GM19328 (cell line): Measurements from ENCODE around the gene TTR.

Source experiments
- ATAC-seq: cut with Tn5 transposase; IDR thresholded peaks from one replicate; pipeline ENCODE4 v1.9.1; 2021; ENCODE audit warnings: mild to moderate bottlenecking, moderate library complexity; ENCODE audit not compliant: unreplicated experiment

TTR gene

DNA sequence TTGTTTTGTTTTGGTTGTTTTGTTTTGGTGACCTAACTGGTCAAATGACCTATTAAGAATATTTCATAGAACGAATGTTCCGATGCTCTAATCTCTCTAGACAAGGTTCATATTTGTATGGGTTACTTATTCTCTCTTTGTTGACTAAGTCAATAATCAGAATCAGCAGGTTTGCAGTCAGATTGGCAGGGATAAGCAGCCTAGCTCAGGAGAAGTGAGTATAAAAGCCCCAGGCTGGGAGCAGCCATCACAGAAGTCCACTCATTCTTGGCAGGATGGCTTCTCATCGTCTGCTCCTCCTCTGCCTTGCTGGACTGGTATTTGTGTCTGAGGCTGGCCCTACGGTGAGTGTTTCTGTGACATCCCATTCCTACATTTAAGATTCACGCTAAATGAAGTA, at the start of gene TTR:
Gene TTR, plus strand, starts transcription at position 250 of the 400 bp plus-strand sequence. Its CDS starts 26 bp downstream, at position 276.
- ATAC-seq = no peak

DNA sequence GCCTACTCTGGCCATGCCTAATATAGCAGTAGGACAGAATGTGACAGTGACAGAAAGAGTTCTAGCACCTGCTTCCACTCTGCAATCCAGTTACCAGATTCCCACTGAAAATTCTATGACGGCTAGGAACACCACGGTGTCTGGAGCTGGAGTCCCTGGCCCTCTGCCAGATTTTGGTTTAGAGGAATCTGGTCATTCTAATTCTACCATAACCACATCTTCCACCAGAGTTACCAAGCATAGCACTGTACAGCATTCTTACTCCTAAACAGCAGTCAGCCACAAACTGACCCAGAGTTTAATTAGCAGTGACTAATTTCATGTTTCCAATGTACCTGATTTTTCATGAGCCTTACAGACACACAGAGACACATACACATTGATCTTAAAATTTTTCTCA, 45.2 kb upstream of the TTR start:
- no peak for ATAC-seq

DNA sequence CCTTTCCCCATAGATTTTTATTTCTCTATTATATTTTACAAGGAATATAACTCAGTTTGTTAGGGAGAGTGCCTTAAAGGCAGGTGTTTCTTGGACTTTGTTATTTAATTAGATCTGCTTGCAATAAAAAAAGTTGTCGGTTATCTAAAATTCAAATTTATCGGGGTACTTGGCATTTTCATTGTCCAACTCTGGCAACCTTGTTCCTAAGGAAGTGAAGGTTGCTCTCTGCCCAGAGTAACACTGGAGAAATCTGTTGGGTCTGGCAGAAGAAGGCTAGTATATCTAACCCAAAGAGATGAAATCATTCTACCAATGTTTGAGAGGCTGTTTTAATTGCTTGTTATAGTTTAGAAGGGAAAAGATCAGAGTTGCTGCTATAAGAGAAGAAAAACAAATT, 42.8 kb upstream of the TTR start:
- no peak for ATAC-seq

DNA sequence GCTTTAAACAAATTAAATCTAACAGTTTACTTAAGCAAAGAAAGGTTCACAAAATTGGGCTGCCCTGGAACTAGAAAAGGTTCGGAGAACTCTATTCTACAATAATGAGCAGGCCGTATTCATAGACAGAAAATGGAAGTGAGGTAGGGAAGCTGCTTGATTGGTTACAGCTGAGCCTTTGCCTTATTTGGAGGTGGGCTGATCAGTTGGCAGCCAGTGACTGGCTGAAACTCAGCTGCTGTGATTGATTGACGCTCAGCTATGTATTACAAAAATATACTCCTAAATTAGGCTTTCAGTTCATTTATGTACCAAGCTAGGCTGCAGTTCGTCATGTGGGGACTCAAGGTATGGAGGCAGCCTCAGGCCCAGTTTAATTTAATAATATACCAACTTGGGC, 42.3 kb upstream of the TTR start:
- no peak for ATAC-seq

DNA sequence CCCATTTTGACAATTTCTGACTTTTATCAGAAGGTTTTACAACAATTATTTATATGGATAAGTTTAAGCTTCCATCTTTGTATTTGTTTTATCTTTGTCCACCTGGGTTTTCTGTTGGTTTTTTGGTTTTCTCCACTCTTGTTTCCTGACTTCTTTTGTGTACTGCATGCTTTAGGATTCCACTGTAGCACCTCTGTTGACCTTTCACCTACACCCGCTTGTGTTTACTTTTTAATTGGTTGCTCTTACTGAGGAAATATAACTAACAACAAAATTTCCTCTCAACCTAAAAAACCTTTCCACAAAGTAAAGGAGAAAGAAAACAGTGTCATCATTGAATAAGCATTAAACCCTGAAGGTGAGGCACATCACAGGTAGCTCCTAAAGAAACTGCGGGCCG, 39.8 kb upstream of the TTR start:
- ATAC-seq = no peak

DNA sequence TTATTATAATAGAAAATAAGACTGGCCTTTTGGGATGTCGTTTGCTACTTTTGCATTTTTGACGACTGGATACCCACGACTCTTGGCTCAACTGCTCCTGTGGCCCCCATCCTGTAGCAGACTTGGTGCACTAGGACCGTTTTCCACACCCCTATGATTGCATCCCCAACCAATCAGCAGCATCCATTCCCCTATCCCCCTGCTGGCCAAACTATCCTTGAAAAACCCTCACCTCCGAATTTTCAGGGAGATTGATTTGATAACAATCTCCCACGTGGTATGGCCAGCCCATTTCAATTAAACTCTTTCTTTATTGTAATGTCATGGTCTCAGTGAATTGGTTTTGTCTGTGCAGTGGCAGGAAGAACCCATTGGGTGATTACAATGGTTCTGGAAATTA, 37.9 kb upstream of the TTR start:
- no peak for ATAC-seq

DNA sequence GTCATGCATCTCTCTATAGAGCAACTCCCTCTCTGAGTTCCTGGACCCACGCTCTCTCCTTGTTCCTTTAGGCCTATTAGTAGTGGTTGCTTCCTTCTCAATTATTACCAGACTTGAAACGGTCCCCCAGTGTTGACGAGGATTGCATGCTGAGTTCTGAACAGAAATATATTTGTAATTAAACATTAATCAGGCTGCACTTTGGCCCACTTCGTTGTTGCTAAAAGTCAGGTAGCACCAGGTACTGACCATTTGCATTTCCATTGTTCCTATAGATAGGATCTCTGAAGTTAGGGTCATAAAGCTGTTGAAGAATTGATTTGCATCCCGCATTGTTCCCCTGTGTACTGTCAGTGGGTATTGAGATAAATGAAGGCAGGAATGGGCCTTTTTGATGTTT, 36.9 kb upstream of the TTR start:
- ATAC-seq = no peak

DNA sequence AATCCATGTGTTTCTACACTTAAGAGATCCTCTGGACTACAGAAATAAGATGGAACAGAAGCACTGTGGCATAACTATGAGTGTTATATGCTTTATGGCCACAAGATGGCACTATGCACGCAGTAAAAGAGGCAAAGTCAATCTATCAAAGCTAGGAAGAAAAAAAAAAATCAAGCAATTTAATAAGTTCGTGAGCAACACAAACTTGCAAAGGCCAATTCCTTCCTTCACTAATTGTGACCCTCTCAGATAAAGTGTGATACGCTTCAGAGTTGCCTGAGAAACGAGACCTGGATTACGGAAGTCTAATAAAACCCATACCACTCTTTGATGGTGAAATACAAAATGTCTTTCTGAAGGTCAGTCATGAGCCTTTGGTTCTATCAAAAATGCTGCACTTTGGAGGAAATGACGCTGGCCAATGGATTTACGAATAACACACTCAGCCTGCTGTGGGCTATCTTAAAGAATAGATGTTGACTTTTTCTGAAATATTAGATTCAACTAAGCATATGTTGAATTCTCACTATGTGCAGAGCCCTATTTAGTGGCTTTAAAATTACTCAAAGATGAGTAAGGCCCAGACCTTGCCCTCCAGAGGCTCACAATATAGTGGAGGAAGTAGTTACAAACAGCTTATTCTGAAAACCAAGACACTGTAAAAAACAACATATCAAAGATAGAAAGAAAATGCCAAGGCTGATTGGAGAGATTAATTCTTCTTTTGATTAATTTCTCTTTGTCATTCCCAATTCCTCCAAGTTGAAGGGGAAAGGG, 35.5 kb upstream of the TTR start:
- no peak for ATAC-seq

DNA sequence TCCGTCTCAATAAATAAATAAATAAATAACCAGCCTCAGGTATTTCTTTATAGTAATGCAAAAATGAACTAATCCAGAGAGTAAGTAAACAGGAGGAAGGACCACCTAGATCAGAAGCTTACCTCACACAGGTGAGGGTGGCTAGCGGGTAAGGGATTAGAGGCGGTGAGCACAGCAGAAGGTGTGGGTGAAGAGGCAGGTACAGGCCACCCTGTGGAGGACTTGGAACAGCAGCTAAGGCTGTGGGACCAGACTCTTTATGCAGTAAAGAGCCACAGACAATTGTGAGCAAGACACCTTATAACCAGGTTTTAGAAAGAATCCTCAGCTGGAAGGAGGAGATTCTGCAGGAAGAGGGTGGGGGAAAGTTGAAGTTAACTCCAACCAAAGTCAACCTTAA, 34.2 kb upstream of the TTR start:
- ATAC-seq = no peak

DNA sequence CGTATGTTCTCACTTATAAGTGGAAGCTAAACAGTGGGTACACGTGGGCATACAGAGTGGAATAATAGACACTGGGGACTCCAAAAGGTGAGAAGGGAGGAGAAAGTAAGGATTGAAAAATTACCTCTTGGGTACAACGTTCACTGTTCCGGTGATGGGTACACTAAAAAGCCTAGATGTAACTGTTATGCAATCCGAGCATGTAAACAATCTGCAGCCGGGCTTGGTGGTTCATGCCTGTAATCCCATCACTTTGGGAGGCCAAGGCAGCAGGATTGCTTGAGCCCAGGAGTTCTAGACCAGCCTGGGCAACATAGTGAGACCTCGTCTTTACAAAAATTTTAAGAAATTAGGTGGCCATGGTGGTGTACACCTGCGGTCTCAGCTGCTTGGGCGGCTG, 33.1 kb upstream of the TTR start:
- ATAC-seq = no peak

DNA sequence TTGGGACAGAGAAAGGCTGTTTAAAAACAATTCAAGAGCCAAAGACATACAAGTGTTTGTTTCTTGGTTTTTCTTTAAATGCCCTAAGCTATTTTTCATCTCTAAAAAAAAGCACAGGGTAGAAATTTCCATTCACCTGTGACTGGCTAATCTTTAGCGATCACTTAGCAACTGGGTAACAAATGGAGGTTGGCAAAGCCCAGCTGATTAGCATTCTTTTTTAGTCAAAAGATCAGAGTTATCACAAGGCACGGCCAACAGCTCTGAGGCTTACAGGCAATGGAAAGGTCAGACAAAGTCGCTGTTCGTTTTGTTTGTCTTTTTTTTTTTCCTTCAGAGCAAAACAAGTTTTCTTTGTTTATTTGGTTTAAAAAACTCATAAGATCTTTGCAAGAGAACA, 29.0 kb upstream of the TTR start:
- ATAC-seq = no peak

DNA sequence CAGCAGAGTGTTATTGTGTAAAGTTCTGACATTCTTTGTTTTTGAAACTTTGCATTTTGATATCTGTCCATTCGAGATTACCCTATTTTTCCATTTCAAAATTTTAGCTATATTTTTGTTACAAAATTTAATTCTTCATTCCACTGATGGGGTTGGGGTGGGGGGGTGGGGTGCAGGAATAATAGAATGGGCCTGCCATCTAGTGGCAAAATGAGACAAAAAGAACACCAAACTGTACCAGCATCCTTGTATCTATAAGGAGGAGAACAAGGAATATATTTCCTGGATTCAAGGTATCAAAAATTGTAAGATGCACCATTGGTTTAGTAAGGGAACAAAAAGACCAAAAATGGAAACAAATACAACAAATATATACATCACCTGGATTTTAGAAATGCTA, 27.9 kb upstream of the TTR start:
- no peak for ATAC-seq

DNA sequence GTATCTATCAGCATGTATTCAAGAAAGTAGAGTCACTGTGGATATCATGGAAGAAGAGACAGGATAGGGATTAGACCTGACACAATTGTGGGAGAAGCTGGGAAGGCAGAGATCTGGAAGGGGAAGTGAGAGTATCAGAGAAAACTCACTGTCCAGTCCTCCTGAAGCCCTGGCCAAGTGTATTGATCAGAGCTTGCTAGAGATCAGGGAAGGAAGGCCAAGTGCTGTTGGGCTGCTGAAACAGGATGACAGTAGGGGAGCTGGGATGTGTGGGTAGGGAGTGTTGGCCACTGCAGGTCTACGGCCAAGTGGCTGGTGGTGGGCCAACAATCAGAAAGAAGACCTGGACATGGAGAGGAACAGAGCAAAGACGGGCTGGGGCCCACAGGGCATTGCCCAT, 26.3 kb upstream of the TTR start:
- ATAC-seq = no peak

DNA sequence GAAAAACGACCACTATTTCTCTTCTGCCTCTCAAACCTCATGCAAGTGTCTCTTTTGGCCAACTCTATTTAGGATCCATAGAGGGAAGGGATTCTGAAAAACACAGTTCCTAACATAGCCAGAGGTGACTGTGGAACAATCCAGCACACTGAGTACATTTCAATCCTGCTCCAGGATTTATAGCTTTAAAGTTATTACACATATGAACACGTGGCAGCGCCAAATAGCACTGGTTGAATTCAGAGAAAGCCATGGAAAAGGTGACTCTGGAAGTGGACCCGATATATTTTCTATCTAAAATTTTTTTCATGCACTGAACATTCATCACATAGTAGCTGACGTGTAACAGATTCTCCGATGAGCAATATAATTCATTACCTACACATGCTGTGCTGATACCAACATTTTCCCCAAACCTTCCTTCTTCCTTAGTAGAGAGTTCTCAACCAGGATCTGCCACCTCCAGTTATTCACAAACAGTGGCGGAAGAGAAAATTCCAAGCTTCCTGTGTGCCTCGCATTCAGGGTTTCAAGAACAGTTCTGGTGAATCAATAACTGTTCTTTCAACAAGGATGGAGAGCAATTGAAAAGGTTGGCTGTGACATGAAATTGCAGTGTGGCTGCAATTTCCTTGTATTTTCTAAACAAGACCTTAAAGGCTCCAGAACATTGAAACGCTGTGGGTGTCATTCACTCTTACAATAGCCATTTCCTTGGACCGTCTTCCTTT, 25.7 kb upstream of the TTR start:
- ATAC-seq = no peak

DNA sequence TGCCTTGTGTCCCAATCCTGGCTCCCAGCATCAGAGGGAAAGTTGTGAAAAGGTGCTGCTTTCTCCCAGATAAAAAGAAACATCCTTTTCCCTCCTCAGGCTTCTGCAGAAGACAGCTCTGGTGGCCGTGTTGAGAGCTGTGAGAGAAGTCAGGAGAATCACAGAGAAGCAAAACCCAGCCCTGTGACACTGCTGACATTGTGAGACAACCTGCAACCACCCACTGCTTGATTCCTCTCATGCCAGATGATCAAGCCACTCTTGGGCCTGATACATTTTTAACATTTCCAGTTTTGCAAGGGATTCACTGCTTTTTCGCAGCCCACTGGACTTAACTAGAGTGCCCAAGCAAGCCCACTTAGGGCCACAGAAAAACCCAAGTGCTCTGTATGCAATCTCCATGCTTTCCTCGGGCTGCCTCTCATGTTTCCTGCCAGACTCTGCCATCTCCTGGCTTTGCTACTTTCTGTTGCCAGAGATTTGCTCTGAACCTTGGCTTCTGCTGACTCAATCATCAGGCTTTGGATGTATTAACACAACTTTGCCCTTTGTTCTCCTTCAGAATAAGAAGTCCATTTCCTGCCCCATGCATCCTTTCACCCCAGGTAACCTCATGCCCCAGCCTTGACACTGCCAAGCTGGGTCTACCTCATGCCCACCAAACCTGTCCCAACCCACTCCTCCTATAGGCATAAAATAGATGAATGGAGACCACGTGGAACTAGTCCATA, 24.9 kb upstream of the TTR start:
- ATAC-seq = no peak

DNA sequence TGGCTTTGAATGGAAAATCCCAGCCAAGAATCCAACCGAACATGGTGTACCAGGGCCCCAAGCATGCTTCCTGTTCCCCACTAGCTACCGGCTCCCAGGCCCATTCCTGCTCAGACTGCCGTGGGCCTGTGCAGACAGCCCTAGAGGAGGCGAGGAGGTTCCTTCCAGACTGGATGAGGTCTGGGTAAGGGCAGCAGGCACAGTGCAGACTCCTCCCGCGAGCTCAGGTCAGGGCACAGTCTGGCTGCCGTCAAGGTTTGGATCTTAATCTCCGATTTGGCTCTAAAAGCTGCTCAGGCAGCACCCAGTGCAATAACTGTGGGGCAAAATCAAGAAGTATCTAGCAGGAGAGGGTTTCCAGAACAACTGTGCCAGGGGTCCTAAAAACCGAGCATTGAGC, 19.3 kb upstream of the TTR start:
- no peak for ATAC-seq

DNA sequence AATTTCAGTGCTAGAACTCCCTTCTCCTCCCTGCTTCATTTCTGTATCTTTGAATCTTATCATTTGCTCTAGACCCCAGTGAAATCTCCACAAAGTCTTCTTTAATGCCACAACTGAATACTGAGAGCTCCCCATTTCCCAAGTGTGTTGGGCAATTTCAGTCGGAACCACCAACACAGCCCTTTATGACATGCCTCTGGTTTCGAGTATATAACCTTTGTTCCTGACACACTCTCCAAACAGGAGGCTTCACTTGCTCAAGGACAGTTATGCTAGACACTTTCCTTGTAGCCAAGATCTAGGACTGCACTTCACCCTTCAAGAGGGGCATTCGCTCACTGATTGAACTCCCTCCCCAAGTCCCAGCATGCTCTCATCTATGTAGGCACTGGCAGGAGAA, 18.6 kb upstream of the TTR start:
- ATAC-seq = no peak

DNA sequence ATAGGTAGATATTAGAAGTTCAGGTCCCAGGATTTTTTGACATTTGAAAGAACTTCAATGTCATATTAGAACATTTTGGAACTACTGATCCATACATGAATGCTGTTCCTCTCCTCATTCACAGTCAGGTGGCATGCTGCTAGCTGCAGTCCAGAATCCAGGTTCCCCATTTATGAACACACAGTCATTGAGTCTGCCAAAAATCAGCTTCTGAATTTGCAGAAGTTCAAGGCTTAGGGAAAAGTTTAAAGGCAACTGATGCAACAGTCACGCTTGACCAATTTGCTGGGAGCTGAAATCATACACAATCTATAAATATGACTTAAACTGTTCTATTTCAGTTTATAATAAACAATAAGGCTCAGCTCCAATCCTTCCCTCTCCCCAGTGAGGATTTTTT, 17.3 kb upstream of the TTR start:
- no peak for ATAC-seq

DNA sequence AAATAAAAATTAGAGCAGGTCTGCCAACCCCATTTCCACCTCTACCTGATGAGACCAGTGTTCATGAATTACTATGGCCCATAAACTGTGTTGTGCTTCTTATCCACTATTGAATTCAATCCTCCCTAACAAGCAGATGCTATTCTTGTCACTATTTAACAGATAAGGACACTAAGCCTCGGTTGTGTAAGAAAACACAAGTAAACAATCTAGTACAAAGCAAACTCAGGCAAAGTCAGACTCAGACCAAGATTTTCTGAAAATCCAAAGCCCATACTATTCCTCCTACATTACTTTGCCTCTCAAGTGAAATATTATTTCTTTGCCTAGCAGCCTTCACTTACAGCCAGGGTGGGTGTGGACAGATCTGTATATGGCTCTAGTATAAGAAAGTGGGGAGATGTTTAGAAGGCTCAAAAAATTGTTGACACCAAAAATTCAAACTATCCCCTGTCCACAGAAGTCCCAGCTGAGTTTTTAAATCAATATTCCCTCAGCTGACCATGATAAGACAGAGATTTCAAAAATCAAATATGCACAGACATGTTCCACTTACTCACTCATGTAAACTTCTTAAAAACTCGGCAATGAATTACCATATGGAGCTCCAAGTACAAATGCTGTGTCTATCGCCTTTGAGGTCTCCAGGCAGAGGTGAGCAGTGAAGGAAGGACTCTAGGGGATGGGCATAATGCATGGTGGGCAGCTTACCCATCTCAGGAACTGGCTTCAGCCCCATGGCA, 16.0 kb upstream of the TTR start:
- no peak for ATAC-seq

DNA sequence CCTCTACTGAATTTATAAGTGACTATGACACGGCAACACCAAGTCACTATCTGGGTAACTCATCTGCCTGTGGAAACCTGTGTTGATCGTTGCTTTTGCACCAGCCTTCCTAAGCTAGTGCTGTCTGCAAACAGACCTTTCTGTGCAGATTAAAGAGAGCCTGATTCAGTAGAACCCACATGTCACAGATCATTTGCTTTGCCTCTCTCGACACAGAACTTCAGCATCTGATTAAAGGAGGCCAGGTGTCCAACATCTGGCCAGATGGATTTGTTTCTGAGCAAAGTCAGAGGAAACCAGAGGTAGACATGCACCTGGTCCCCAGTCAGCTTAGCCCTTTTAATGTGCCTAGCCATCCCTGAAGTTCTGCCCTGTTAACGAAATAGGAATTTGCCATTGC, 15.0 kb upstream of the TTR start:
- no peak for ATAC-seq

DNA sequence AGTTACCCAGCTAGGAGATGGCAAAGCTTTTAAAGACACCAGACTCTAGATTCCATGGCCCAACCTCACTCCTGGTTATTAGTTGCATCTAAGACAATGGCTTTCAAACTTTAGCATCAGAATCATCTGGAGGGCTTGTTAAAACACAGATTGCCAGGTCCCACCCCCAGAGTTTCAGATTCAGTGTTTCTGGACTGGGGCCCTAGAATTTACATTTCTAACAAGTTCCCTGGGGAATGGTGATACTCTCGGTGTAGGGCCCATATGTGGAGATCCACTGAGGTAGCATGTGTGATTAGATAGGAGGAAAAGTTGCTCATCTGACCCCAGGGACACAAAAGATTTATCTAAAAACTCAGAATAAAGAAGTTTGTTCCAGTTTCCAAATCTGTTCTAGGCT, 14.5 kb upstream of the TTR start:
- no peak for ATAC-seq
